OCI-LY7 (cell line): ENCODE data around the gene EPSTI1. TPM values are rescaled to one million over a fixed set of nuclear protein-coding genes. Genes with fewer than 3 reads are reported as not detected.

Experiments
- BruUV-seq: library from RNA; stranded (reverse); fragments of 400-500 nt; replicated peaks from 2 replicates; lab custom pipeline; 2021; lab: Mats Ljungman, UMichigan
- CTCF ChIA-PET: fragments of 300-600 bp; sonication (Branson Sonifier 250); formaldehyde crosslinking; loops from one replicate; lab custom pipeline; 2022; ENCODE audit warnings: antibody characterized with exemption; ENCODE audit not compliant: unreplicated experiment; lab: Charles Lee
- POLR2A ChIA-PET: fragments of 300-600 bp; sonication (Branson Sonifier 250); formaldehyde crosslinking; loops from one replicate; lab custom pipeline; 2022; ENCODE audit warnings: antibody characterized with exemption; lab: Charles Lee
- DNase-seq: peaks from one replicate; pipeline ENCODE4 v3.0.0-alpha.2; 2015; ENCODE audit warnings: low spot score
- H2AFZ ChIP-seq: fragments of 200-600 bp; sonication (generic), shearing (Covaris generic); 2 replicates; pipeline ENCODE4 v1.6.1; 2014; ENCODE audit warnings: mild to moderate bottlenecking, antibody characterized with exemption, low read length, moderate library complexity
- H3K27ac ChIP-seq: fragments of 200-600 bp; sonication (generic); 2 replicates; pipeline ENCODE4 v1.5.1; 2014; ENCODE audit warnings: mixed run types, low read depth, mild to moderate bottlenecking, moderate library complexity, low read length, inconsistent platforms; ENCODE audit not compliant: poor library complexity, severe bottlenecking
- H3K36me3 ChIP-seq: fragments of 200-600 bp; sonication (generic); 2 replicates; pipeline ENCODE4 v1.6.1; 2014; ENCODE audit warnings: mild to moderate bottlenecking, antibody characterized with exemption, low read length, moderate library complexity, mixed read lengths; ENCODE audit not compliant: insufficient read depth
- H3K4me1 ChIP-seq: fragments of 200-600 bp; sonication (generic); 2 replicates; pipeline ENCODE4 v1.5.1; 2014; ENCODE audit warnings: mild to moderate bottlenecking, low read length; ENCODE audit not compliant: insufficient read depth, poor library complexity, severe bottlenecking
- H3K4me2 ChIP-seq: fragments of 200-600 bp; sonication (generic); 2 replicates; pipeline ENCODE4 v1.6.1; 2014; ENCODE audit warnings: mild to moderate bottlenecking, low read length
- H3K4me3 ChIP-seq: fragments of 200-600 bp; sonication (generic); 2 replicates; pipeline ENCODE4 v1.5.1; 2014; ENCODE audit warnings: mild to moderate bottlenecking, low read depth, low read length; ENCODE audit not compliant: poor library complexity, severe bottlenecking
- H3K79me2 ChIP-seq: fragments of 200-600 bp; sonication (generic); 2 replicates; pipeline ENCODE4 v1.6.1; 2016; ENCODE audit warnings: low read depth, mild to moderate bottlenecking, low read length, moderate library complexity, mixed read lengths; ENCODE audit not compliant: insufficient read depth
- H3K9me2 ChIP-seq: fragments of 200-600 bp; sonication (generic); 2 replicates; pipeline ENCODE4 v1.6.1; 2016; ENCODE audit warnings: mild to moderate bottlenecking, low read length, mixed read lengths; ENCODE audit not compliant: insufficient read depth
- H3K9me3 ChIP-seq: fragments of 200-600 bp; sonication (generic); 2 replicates; pipeline ENCODE4 v1.6.1; 2014; ENCODE audit warnings: mild to moderate bottlenecking, mixed run types, low read length, mixed read lengths
- H4K20me1 ChIP-seq: fragments of 200-600 bp; sonication (generic); 2 replicates; pipeline ENCODE4 v1.6.1; 2014; ENCODE audit warnings: mild to moderate bottlenecking, antibody characterized with exemption, low read length, moderate library complexity, mixed read lengths; ENCODE audit not compliant: insufficient read depth
- CTCF ChIP-seq: fragments of 200-600 bp; sonication (generic); conservative IDR thresholded peaks from 2 replicates; pipeline ENCODE4 v1.5.1; 2014; ENCODE audit warnings: mild to moderate bottlenecking, antibody characterized with exemption, low read length, moderate library complexity, mixed read lengths
- EZH2phosphoT487 ChIP-seq: fragments of 200-600 bp; sonication (generic); IDR thresholded peaks from 2 replicates; pipeline ENCODE4 v1.6.1; 2018; ENCODE audit warnings: low read depth, borderline replicate concordance, mild to moderate bottlenecking, mixed run types, antibody characterized with exemption, low read length, moderate library complexity, mixed read lengths
- intact Hi-C: fragments of 100-400 bp; cut with micrococcal nuclease; formaldehyde crosslinking; loops from one replicate; pipeline ENCODE4 v1.10.0; 2022; ENCODE audit not compliant: unreplicated experiment
- total RNA-seq, 2 experiments: library from RNA; depleted of rRNA in 1 of 2; stranded (reverse); fragments of >200 nt in 1 of 2; shearing (Covaris generic) in 1 of 2; gene quantifications; 2 replicates each; pipeline ENCODE4 v1.2.3, GENCODE V29; 2014 to 2022

Gene EPSTI1
- total RNA-seq, 2 experiments from 2014 or later = 0.49 to 2.1 TPM

GRCh38 chr13:42997381-42997780 lies 5.3 kb upstream of the EPSTI1 start:
- ChIA-PET POLR2A (interaction anchor here (0.9 to 1.0 kb wide), 2 partner anchors 10 to 22 kb away, joined by 3 read pairs; no protein-coding TSS in a partner anchor), CTCF (no interaction called here)
- no peak overlapping the region for H3K4me2 ChIP-seq

DNA sequence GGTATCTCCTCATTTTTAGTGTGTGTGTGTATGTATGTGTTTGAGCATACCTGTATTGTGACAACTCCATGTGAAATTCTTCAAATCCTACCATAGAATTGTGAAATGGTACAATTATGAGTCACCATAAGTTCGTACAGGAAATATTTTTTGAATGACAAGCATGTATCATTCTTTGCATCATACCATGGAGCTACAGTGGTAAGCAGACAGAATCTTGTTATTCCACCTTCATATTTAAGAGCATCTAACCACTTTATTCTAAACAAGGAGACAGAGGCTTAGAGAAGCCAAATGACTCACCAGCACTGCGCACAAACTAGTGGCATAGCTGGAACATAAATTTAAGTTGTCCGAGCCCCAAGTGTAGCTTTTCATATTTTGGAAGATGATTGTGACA lies 4.5 kb upstream of the EPSTI1 start:
- H3K4me1 ChIP-seq = peaks cover 13% of the 10 kb centered on the region
- no peak overlapping the region for H3K4me3 ChIP-seq
- no peaks in the 10 kb centered on the region for H3K79me2 ChIP-seq
- no peaks in the 10 kb centered on the region for H4K20me1 ChIP-seq
- POLR2A ChIA-PET = interaction anchor here (0.7 to 0.9 kb wide), 2 partner anchors 9 to 953 kb away, joined by 3 read pairs; no protein-coding TSS in a partner anchor
- CTCF ChIA-PET = no interaction called here
- no peak overlapping the region for H3K4me2 ChIP-seq
- no peaks in the 10 kb centered on the region for H3K9me2 ChIP-seq
- intact Hi-C loops = no loop called here
- H3K9me3 ChIP-seq = no peaks in the 10 kb centered on the region
- no peak overlapping the region for H2AFZ ChIP-seq
- TF ChIP-seq CTCF (no peak), EZH2phosphoT487 (no peak)
- H3K27ac ChIP-seq = no peak overlapping the region
- no peaks in the 10 kb centered on the region for H3K36me3 ChIP-seq
- DNase-seq = no peak
- BruUV-seq = no TSS peak

More at GRCh38 chr13:42997381-42997780, 5.3 kb upstream of the EPSTI1 start:
- Histone ChIP-seq H3K9me3 (no peaks in the 10 kb centered on the region), H3K4me3 (no peak overlapping the region), H3K27ac (no peak overlapping the region), H3K36me3 (no peaks in the 10 kb centered on the region), H3K4me1 (peaks cover 7% of the 10 kb centered on the region), H3K9me2 (no peaks in the 10 kb centered on the region), H4K20me1 (no peaks in the 10 kb centered on the region), H2AFZ (no peak overlapping the region), H3K79me2 (no peaks in the 10 kb centered on the region)
- DNase-seq = no peak
- intact Hi-C loops = no loop called here
- TF ChIP-seq EZH2phosphoT487 (no peak), CTCF (no peak)
- no TSS peak for BruUV-seq

- POLR2A ChIA-PET = no interaction called here
- Histone ChIP-seq H3K4me1 (peaks cover 15% of the 10 kb centered on the region), H2AFZ (no peak overlapping the region), H3K9me3 (no peaks in the 10 kb centered on the region), H3K9me2 (no peaks in the 10 kb centered on the region), H4K20me1 (no peaks in the 10 kb centered on the region), H3K4me3 (no peak overlapping the region), H3K36me3 (no peaks in the 10 kb centered on the region), H3K27ac (no peak overlapping the region), H3K79me2 (no peaks in the 10 kb centered on the region), H3K4me2 (no peak overlapping the region)
- DNase-seq = no peak
- TF ChIP-seq CTCF (no peak), EZH2phosphoT487 (no peak)
- intact Hi-C loops = no loop called here
- BruUV-seq = no TSS peak
- CTCF ChIA-PET = no interaction called here
Measured at GRCh38 chr13:42994878-42995277, 2.8 kb upstream of the EPSTI1 start.
